GM15510 (cell line): ENCODE results near the gene GANAB.

ENCODE experiments used
- POLR2A ChIP-seq: IDR thresholded peaks from 3 replicates; pipeline ENCODE4 v1.6.1; 2011; ENCODE audit warnings: borderline replicate concordance; ENCODE audit not compliant: insufficient read length; ENCODE audit errors: extremely low read depth

Gene GANAB

DNA sequence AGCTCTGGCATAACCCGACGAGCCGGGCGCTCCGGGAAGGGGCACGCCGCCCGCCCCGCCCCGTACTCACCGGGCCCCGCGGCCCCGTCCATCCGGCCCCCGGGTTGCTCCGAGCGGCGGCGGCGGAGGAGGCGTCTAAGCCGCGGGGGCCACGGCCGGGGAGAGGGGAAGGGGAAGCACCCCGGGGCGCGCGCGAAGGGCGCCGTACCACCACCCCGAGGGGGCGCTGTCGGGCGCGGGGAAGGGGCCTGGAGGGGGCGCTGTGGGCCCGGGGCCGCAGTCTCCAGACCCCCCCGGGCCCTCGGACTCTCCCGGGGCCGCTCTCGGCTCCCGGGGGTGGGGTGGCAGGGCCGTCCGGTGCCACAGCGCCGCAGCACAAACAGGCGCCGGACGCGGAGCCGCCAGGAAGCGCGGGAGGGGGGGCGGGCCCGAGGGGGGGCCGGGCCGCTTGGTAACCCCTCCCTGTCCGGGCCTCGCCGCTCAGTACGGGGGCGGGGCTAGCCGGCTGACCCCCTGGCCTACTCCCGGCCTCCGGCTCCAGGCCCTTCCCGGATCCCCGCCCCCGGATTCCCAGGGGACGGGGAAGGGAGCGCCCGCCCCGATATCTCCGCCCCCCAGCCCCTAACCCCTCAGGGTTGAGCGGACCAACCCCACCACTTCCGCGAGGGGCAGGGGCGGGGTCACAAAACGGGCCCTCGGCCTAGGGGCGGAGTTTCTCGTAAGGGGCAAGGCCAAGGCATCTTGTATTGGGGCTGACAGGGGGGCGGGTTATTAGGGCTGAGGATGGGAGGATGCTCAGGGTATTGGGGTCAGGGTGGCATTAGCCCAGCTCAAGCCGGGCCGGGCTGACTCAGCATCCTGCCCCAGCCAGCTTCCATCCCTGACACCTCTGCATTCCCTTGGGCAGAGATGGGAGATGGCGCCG is 33.8 kb downstream of the GANAB start, which contains the start of the genes EML3 and ROM1:
Gene EML3, minus strand, starts transcription at position 410 of the 925 bp plus-strand sequence. Its CDS starts 318 bp downstream, at position 92.
Gene ROM1, plus strand, starts transcription at position 892 of the 925 bp plus-strand sequence. Its CDS starts 25 bp downstream, at position 917.
- TF ChIP-seq POLR2A: peak; percentile 60

DNA sequence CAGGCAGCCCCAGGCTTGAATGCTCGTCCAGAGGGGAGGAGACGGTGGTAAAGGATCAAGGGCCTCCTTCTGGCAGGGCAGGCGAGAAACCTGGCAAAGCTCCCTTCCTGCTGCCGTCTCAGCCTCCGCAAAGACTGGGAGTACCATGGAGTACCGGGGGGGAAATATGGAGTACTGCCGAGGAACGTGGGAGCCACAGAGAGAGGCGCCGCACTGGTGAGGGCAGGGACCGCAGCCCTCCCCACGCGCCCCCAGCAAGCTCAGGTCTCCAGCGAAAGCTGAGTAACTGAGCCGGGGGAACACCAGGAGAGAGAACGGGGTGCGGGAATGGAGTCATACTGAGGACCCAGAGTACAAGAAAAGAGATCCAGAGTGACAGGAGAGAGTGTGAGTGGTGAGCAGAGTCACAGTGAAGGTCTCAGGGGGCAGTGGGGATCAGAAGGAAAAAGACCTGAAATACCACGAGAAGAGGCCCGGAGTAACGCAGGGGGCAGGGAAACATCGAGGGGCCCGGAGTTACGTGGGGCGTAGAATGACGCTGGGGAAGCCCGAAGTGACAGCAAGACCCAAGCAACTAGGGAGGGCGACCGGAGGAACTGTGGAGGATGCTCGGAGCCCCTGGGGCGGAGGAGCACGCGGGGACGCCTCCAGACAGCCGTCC is 34.6 kb downstream of the GANAB start:
- TF ChIP-seq POLR2A: no peak

DNA sequence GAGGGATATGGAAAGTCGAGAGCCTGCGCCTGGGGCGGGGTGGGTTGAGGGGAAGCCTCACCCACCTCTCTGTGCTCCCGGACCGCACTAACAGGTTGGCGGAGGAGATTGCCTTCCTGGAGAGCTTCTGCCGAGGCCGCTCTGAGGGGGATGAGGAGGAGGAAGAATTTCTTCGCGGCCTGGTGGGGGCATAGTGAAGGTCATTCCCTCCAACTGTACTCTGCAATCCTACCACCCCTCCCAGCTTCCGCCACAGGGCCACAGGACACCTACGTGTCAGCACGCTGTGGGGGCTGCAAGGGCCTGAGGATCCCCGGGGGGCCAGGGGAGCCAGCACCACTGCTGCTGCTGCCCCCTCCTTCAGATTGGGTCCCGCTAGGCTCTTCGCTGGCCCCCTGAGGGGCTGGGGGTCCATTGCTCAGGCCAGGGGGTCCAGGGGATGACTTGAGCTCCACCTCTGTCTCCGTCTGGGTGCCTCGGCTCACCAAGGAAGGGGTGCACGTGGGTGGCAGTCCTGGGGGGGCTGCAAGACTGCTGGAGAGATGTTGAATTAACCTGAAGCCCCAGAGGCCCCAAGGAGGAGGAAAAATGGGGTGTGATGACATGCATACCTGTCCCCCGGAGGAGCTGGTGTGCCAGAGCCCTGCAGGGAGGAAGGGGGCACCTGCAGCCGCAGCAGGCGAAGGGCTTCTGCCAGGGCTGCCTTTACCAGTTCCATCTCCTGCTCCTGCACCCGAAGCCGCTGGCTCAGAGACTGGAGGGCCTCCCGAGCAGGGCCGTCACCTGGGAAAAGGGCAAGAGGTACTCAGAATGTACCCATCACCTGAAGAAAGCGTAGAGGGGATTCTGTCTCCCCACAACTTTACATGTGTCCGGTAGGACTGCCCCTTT is 35.4 kb downstream of the GANAB start:
- no peak for TF ChIP-seq POLR2A

DNA sequence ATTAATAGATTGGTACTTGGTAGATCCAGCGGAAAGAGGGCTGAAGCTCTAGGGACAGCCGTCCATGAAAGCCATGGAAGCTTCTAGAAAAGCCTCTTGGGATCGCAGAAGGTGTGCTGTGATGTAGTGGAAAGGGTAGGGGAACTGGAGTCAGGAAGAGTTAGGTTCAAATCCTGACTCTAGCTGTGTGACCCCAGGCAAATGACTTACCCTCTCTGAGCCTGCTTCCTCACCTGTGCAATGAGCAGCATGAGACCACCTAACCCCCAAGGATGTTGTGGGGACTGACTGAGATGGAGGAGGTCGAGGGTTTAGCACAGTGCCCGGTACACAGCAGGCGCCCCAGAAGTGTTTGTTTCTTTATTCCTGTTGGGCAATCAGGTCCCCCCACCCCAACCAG is 36.0 kb downstream of the GANAB start:
- no peak for TF ChIP-seq POLR2A

DNA sequence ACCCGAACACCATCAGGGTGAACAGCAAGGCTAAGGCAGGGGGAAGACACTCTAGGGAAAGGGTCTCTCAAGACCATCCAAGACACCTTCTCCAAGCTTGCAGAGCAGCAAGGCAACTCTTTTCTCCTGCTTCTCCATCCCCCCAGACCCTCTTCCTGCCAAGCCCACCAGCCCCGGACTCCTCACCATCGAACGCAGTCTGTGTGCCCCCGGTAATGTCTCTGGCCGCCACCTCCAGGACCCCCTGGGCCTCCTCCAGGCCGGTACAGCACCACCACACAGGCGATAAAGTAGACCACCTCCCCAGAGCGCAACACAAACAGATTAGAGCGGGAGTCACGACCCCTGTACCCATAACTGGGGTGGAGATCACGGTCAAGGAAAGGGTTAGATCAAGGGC is 37.6 kb downstream of the GANAB start:
- no peak for TF ChIP-seq POLR2A

DNA sequence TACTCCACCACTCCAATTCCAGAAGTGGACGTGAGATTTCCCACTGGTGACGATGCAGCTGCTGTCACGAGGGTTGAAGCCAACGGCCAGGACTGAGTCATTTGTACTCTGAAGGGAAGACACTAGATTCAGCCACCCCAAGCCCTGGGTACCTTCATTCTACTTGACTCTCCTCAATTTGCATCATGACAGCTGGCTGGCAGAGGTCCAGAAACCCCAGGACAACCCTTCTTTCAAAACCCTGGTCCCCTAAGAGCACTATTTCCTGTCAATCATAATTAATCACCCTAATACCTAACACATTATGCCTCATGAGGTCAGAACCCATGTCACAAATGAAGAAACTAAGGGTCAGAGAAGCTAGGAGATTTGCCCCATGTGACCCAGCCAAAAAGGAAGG is 38.7 kb downstream of the GANAB start:
- no peak for TF ChIP-seq POLR2A

DNA sequence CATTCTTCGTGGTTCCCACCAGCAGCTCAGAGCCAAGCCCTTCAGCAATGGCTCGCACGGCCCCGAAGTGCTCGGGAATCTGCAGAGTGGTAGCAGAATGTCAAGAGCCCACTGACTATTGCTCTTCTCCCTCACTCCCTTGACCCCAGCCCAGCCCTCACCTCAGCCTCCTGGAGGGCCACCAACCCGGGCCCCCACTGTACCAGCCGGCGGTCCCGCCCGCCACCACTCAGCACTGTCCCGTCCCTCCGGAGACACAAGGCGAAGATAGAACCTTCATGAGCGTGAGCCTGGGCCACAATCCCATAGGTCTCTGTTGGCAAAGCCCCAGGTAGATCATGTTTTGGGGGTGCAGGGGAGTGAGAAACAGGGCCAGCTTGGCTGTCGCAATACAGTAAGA is 40.5 kb downstream of the GANAB start:
- TF ChIP-seq POLR2A: no peak

DNA sequence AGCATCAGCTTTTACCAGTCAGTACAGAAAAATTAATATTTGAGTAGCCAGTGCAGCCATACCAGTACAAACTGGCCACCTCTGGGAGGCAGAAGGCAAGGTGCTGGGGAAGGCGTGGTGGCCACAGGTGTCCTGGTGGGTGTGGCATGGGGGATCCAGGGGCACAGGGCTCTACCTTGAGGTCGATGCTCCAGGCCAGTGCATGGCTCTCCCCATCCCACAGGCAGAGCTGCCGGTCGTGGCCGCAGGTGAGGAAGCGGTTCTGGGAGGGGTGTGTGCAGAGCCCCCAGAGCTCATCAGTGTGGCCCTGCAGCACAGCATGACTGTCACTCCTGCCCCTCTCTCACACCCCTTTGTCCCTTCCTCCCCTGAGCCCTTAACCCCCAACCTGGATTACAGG is 40.9 kb downstream of the GANAB start:
- no peak for TF ChIP-seq POLR2A

DNA sequence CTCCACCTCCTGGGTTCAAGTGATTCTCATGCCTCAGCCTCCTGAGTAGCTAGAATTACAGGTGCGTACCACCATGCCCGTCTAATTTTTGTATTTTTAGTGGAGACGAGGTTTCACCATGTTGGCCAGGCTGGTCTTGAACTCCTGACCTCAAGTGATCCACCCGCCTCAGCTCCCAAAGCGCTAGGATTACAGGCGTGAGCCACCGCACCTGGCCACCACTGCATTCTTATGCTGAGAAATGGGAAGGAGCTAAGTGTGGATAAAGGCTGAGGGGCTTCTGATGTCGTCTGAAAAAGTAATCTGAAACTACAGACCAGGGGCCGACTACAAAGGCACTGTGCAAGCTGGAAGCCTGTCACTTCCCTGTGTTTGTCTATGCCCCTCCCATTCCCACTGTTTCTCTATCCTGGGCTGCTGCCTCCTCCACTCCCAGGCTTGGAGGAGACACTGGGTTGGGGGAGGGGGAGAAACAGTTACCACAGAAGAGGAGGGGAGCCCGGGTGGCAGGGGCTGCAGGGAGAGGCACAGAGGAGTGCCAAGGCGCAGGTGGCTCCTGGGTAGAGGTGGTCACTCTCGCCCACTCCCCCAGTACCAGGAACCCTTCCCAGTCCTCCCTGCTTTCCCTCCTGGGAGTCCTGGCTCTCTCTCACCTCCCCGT is 41.8 kb downstream of the GANAB start:
- no peak for TF ChIP-seq POLR2A

DNA sequence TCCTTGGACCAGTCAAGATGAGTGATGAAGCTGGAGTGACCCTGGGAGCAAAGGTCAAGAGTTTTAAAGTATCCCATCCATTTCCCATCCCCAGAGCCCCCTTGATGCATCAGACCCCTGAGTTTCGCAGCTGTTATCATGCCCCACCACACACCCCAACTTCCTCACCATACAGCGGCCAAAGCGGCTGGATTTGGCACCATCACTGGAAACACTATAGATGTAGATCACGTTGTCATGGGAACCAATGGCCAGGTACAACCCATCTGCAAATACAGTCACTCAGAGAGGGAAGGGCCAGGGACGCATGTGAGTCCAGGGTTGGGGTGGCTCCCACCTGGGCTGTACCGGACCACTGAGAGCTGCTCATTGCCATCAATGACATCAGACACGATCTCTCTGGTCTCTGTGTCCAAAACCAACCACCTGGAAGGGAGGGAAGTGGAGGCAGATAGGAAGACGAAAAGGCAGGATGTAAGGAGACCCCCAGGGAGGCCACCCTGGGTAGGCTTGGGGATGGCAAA is 42.6 kb downstream of the GANAB start:
- no peak for TF ChIP-seq POLR2A

DNA sequence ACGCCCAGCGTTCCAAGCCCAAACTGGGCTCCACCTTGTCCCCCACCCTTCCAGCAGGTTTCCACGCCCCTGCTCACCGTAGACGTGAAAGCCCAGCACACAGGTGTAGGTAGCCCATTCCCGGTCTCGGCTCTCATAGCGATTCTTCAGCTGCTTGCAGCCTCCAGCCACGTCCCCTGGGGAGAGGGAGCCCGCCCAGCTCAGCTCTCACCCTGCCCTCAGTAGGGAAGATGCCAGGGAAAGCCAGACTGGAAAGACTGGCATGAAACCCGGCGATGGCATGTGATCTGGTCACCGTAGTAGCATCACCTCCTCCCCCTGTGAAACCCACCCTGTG is 43.4 kb downstream of the GANAB start:
- TF ChIP-seq POLR2A: no peak

DNA sequence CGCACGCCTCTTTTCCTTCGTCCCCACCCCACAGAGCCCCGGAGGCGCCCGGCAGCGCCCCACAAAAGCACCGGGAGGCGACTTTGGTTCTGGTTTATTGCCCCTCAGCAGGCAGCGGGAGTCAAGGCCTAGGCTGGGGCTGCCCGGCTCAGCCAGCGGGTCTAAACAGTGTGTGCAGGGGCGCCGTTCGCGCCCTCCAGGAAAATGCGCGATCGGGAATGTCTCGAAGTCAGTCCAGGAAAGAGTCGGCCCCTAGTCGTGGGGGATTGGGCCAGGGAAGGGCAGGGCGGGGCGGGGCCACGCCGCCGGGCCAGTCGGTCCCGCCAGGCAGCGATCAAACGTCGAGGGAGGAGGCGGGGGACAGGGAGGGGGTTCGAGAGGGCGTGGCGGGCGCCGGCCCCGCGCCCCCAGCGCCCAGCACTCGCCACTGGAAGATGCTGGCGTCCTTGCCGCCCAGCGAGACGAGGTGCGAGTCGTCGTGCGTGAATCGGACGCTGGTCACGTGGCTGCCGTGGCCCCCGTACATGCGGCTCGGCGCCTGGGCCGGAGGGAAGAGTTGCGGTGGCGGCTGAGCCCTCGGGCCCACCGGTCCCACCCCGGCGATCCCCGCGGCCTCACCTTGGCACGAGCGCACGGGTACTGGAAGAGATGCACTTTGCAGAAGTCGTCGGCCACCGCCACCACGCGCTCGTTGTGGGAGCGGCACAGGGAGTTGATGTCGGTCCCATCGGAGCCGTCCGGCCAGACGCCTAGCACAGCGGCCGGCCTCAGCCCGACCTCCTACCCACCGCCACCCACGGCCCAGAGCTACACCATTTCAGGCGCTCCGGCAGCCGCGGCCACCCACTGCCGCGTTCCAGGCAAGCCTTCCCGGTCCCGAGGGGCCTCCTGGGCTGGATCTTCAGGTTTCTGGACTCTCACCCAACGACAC is 44.0 kb downstream of the GANAB start:
- peak; percentile 65 for TF ChIP-seq POLR2A
